Measurements from ENCODE around the gene TFDP2.

GRCh38 chr3:142175478-142175877 is 26.1 kb upstream of the TFDP2 start:
- TF ChIP-seq, protein P1, sequence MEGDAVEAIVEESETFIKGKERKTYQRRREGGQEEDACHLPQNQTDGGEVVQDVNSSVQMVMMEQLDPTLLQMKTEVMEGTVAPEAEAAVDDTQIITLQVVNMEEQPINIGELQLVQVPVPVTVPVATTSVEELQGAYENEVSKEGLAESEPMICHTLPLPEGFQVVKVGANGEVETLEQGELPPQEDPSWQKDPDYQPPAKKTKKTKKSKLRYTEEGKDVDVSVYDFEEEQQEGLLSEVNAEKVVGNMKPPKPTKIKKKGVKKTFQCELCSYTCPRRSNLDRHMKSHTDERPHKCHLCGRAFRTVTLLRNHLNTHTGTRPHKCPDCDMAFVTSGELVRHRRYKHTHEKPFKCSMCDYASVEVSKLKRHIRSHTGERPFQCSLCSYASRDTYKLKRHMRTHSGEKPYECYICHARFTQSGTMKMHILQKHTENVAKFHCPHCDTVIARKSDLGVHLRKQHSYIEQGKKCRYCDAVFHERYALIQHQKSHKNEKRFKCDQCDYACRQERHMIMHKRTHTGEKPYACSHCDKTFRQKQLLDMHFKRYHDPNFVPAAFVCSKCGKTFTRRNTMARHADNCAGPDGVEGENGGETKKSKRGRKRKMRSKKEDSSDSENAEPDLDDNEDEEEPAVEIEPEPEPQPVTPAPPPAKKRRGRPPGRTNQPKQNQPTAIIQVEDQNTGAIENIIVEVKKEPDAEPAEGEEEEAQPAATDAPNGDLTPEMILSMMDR (IDR thresholded peaks at IDR 0.05) = no peak
- no peak for TF ChIP-seq POLR2A (IDR thresholded peaks at IDR 0.05)
